HG03039 (cell line): ENCODE measurements around the gene FYB2.

Experiments
- ATAC-seq: cut with Tn5 transposase; IDR thresholded peaks from one replicate; pipeline ENCODE4 v1.9.1; 2021; ENCODE audit warnings: mild to moderate bottlenecking, moderate library complexity; ENCODE audit not compliant: unreplicated experiment

The FYB2 gene

GRCh38 chr1:56834137-56834900 is 15.1 kb upstream of the FYB2 start:
- no peak for ATAC-seq

GRCh38 chr1:56833088-56833487 is 13.9 kb upstream of the FYB2 start:
- ATAC-seq: no peak

- ATAC-seq: no peak
Observed at GRCh38 chr1:56831871-56832693, 12.9 kb upstream of the FYB2 start.

GRCh38 chr1:56830052-56830451 is 10.8 kb upstream of the FYB2 start:
- no peak for ATAC-seq

- ATAC-seq: no peak
Observed at GRCh38 chr1:56827711-56828110, 8.5 kb upstream of the FYB2 start.

GRCh38 chr1:56825436-56825835 is 6.2 kb upstream of the FYB2 start:
- no peak for ATAC-seq

GRCh38 chr1:56824938-56825337 is 5.7 kb upstream of the FYB2 start:
- ATAC-seq: no peak

- no peak for ATAC-seq
Observed at GRCh38 chr1:56824271-56824670, 5.1 kb upstream of the FYB2 start.

GRCh38 chr1:56821462-56821797 is 2.2 kb upstream of the FYB2 start:
- no peak for ATAC-seq

GRCh38 chr1:56820755-56821461 is 1.7 kb upstream of the FYB2 start:
- peak; percentile 53 for ATAC-seq

GRCh38 chr1:56817716-56818463 is 1.3 kb downstream of the FYB2 start:
- no peak for ATAC-seq

- ATAC-seq: peak; percentile 65
Observed at GRCh38 chr1:56816909-56817308, 2.3 kb downstream of the FYB2 start.

GRCh38 chr1:56816264-56816663 is 2.9 kb downstream of the FYB2 start:
- peak; percentile 35 for ATAC-seq

- ATAC-seq: no peak
Observed at GRCh38 chr1:56814205-56814604, 5.0 kb downstream of the FYB2 start.

GRCh38 chr1:56811331-56811730 is 7.9 kb downstream of the FYB2 start:
- no peak for ATAC-seq

GRCh38 chr1:56808410-56808809 is 10.8 kb downstream of the FYB2 start:
- ATAC-seq: no peak

GRCh38 chr1:56806804-56807203 is 12.4 kb downstream of the FYB2 start:
- no peak for ATAC-seq

- ATAC-seq: no peak
Observed at GRCh38 chr1:56803561-56804156, 15.5 kb downstream of the FYB2 start.

- ATAC-seq: no peak
Observed at GRCh38 chr1:56799605-56800400, 19.4 kb downstream of the FYB2 start.

- ATAC-seq: no peak
Observed at GRCh38 chr1:56798053-56798471, 21.1 kb downstream of the FYB2 start.
